Dendritic cell treated with granulocyte-macrophage colony-stimulating factor and Interleukin-4, amounts not matched to agents 40 ng/mL and 50 ng/mL, for 4 days (primary cell): Measurements from ENCODE around the gene PCBP4.

Experiments used
- H3K27ac Mint-ChIP-seq: one replicate; pipeline ENCODE4 v1.8.0; 2022; ENCODE audit warnings: mild to moderate bottlenecking, mixed read lengths
- H3K27me3 Mint-ChIP-seq: one replicate; pipeline ENCODE4 v1.8.0; 2022; ENCODE audit warnings: mild to moderate bottlenecking, mixed read lengths
- H3K36me3 Mint-ChIP-seq: one replicate; pipeline ENCODE4 v1.8.0; 2022; ENCODE audit warnings: low read depth, mixed read lengths
- H3K4me1 Mint-ChIP-seq: one replicate; pipeline ENCODE4 v1.8.0; 2022; ENCODE audit warnings: low read depth, mixed read lengths
- H3K4me3 Mint-ChIP-seq: one replicate; pipeline ENCODE4 v1.8.0; 2022; ENCODE audit warnings: mild to moderate bottlenecking, moderate library complexity, mixed read lengths
- H3K9me3 Mint-ChIP-seq: one replicate; pipeline ENCODE4 v1.8.0; 2022; ENCODE audit warnings: mixed read lengths
- intact Hi-C: fragments of 100-400 bp; cut with micrococcal nuclease; formaldehyde crosslinking; loops from one replicate; pipeline ENCODE4 v1.15.0; 2022

Gene PCBP4

GRCh38 chr3:51961602-51962569 is 5.4 kb downstream of the PCBP4 start:
- Mint-ChIP-seq H3K9me3 (no peaks in the 10 kb centered on the region), H3K4me1 (peaks cover 17% of the 10 kb centered on the region), H3K36me3 (no peaks in the 10 kb centered on the region), H3K27ac (no peak overlapping the region), H3K27me3 (peaks cover 82% of the 10 kb centered on the region), H3K4me3 (no peak overlapping the region)
- intact Hi-C loops, result no loop called here

GRCh38 chr3:51961011-51961410 is 6.2 kb downstream of the PCBP4 start:
- no peak overlapping the region for H3K27ac Mint-ChIP-seq
- intact Hi-C loops, result no loop called here
- H3K4me1 Mint-ChIP-seq, result peaks cover 17% of the 10 kb centered on the region
- H3K27me3 Mint-ChIP-seq, result peaks cover 82% of the 10 kb centered on the region
- no peaks in the 10 kb centered on the region for H3K9me3 Mint-ChIP-seq
- no peak overlapping the region for H3K4me3 Mint-ChIP-seq
- no peaks in the 10 kb centered on the region for H3K36me3 Mint-ChIP-seq

GRCh38 chr3:51960386-51960785 is 6.9 kb downstream of the PCBP4 start:
- Mint-ChIP-seq H3K9me3 (no peaks in the 10 kb centered on the region), H3K4me3 (no peak overlapping the region)

GRCh38 chr3:51959651-51960050 is 7.6 kb downstream of the PCBP4 start:
- intact Hi-C loops, result no loop called here
- Mint-ChIP-seq H3K9me3 (no peaks in the 10 kb centered on the region), H3K27ac (no peak overlapping the region), H3K4me3 (no peak overlapping the region), H3K36me3 (no peaks in the 10 kb centered on the region), H3K27me3 (peaks cover 78% of the 10 kb centered on the region), H3K4me1 (peaks cover 26% of the 10 kb centered on the region)

More at GRCh38 chr3:51960386-51960785, 6.9 kb downstream of the PCBP4 start:
- intact Hi-C loops, result no loop called here
- peaks cover 18% of the 10 kb centered on the region for H3K4me1 Mint-ChIP-seq
- no peak overlapping the region for H3K27ac Mint-ChIP-seq
- H3K36me3 Mint-ChIP-seq, result no peaks in the 10 kb centered on the region
- H3K27me3 Mint-ChIP-seq, result peaks cover 79% of the 10 kb centered on the region

GRCh38 chr3:51958603-51959521 is 8.4 kb downstream of the PCBP4 start:
- intact Hi-C loops, result no loop called here
- H3K27ac Mint-ChIP-seq, result no peak overlapping the region
- no peaks in the 10 kb centered on the region for H3K36me3 Mint-ChIP-seq
- peaks cover 33% of the 10 kb centered on the region for H3K4me1 Mint-ChIP-seq
- peaks cover 75% of the 10 kb centered on the region for H3K27me3 Mint-ChIP-seq
- H3K9me3 Mint-ChIP-seq, result no peaks in the 10 kb centered on the region
- no peak overlapping the region for H3K4me3 Mint-ChIP-seq

- H3K4me3 Mint-ChIP-seq, result no peak overlapping the region
- H3K4me1 Mint-ChIP-seq, result peaks cover 45% of the 10 kb centered on the region
- no peaks in the 10 kb centered on the region for H3K36me3 Mint-ChIP-seq
- no peak overlapping the region for H3K27ac Mint-ChIP-seq
- H3K27me3 Mint-ChIP-seq, result peaks cover 67% of the 10 kb centered on the region
- H3K9me3 Mint-ChIP-seq, result no peaks in the 10 kb centered on the region
- intact Hi-C loops, result no loop called here
Observed at GRCh38 chr3:51957520-51958205, 9.6 kb downstream of the PCBP4 start.

- Mint-ChIP-seq H3K27ac (no peak overlapping the region), H3K9me3 (no peaks in the 10 kb centered on the region), H3K27me3 (peaks cover 55% of the 10 kb centered on the region), H3K4me3 (peak overlapping the region; percentile 51), H3K36me3 (no peaks in the 10 kb centered on the region), H3K4me1 (peaks cover 49% of the 10 kb centered on the region)
- intact Hi-C loops, result loop anchor here (2.0 kb wide), 1 partner anchor 13 kb away; no protein-coding TSS in a partner anchor
Observed at GRCh38 chr3:51955893-51956770, 11.1 kb downstream of the PCBP4 start.

- Mint-ChIP-seq H3K36me3 (no peaks in the 10 kb centered on the region), H3K27ac (no peak within 1 kb of the TSS), H3K9me3 (no peaks in the 10 kb centered on the region), H3K27me3 (peaks cover 47% of the 10 kb centered on the region), H3K4me1 (peaks cover 49% of the 10 kb centered on the region), H3K4me3 (peak within 1 kb of the TSS; percentile 51)
- intact Hi-C loops, result loop anchor here (2.0 kb wide), 1 partner anchor 13 kb away; no protein-coding TSS in a partner anchor
Observed at GRCh38 chr3:51955175-51955892, 11.9 kb downstream of the PCBP4 start, which contains the start of gene GPR62. GPR62 (plus strand) TSS chr3:51955381; CDS start chr3:51955653, 272 bp downstream.

- Mint-ChIP-seq H3K36me3 (no peaks in the 10 kb centered on the region), H3K9me3 (no peaks in the 10 kb centered on the region), H3K27ac (no peak overlapping the region), H3K4me3 (no peak overlapping the region), H3K27me3 (peaks cover 42% of the 10 kb centered on the region), H3K4me1 (peaks cover 49% of the 10 kb centered on the region)
- intact Hi-C loops, result loop anchor here (2.0 kb wide), 1 partner anchor 14 kb away; no protein-coding TSS in a partner anchor
Observed at GRCh38 chr3:51954713-51955112, 12.5 kb downstream of the PCBP4 start.

GRCh38 chr3:51954105-51954504 is 13.1 kb downstream of the PCBP4 start:
- Mint-ChIP-seq H3K36me3 (no peaks in the 10 kb centered on the region), H3K9me3 (no peaks in the 10 kb centered on the region), H3K4me3 (no peak overlapping the region), H3K27ac (no peak overlapping the region), H3K27me3 (peaks cover 36% of the 10 kb centered on the region), H3K4me1 (peaks cover 49% of the 10 kb centered on the region)
- intact Hi-C loops, result loop anchor here (2.0 kb wide), 1 partner anchor 15 kb away; no protein-coding TSS in a partner anchor

GRCh38 chr3:51953445-51953844 is 13.8 kb downstream of the PCBP4 start:
- H3K27ac Mint-ChIP-seq, result no peak overlapping the region
- H3K36me3 Mint-ChIP-seq, result no peaks in the 10 kb centered on the region
- H3K4me1 Mint-ChIP-seq, result peaks cover 49% of the 10 kb centered on the region
- H3K27me3 Mint-ChIP-seq, result peaks cover 32% of the 10 kb centered on the region
- H3K4me3 Mint-ChIP-seq, result no peak overlapping the region
- H3K9me3 Mint-ChIP-seq, result no peaks in the 10 kb centered on the region
- intact Hi-C loops, result no loop called here

- no peak overlapping the region for H3K27ac Mint-ChIP-seq
- H3K4me3 Mint-ChIP-seq, result no peak overlapping the region
- peaks cover 17% of the 10 kb centered on the region for H3K27me3 Mint-ChIP-seq
- peaks cover 36% of the 10 kb centered on the region for H3K4me1 Mint-ChIP-seq
- intact Hi-C loops, result no loop called here
- no peaks in the 10 kb centered on the region for H3K36me3 Mint-ChIP-seq
- H3K9me3 Mint-ChIP-seq, result no peaks in the 10 kb centered on the region
Observed at GRCh38 chr3:51950899-51951298, 16.4 kb downstream of the PCBP4 start.
